ENCODE measurements around the gene LNX1. TPM values are rescaled to one million over a fixed set of nuclear protein-coding genes. Genes with fewer than 3 reads are reported as not detected.

The LNX1 gene
- polyA plus RNA-seq, 1 of the 3 experiments (the other 2 are of a cell fraction) = 0.16 TPM

GRCh38 chr4:53480909-53481308, 110.4 kb downstream of the LNX1 start:
- 93% methylated on average over 2 of the region's 2 CpGs for WGBS (ENCODE audit: low lambda C conversion rate)
- Histone ChIP-seq H4K20me1 (ENCODE audit: insufficient read depth) (no peaks in the 10 kb centered on the region), H3K4me1 (ENCODE audit: control insufficient read depth in 1 of 2, insufficient read depth in 2 of 2, low read depth in 1 of 2, low read length in 1 of 2) (peaks cover 0 to 9% of the 10 kb centered on the region in 2 experiments; a peak in 2 of 4 replicates), H3F3A (replicated peaks; ENCODE audit: insufficient read depth) (peaks cover 31% of the 10 kb centered on the region), H3K9me2 (no peaks in the 10 kb centered on the region), H3K27me3 (ENCODE audit: insufficient read depth) (no peaks in the 10 kb centered on the region), H3K4me3 (ENCODE audit: low read depth in 2 of 2, low read length in 1 of 2) (no peak overlapping the region), H3K36me3 (replicated peaks in 1 of 2; ENCODE audit: control insufficient read depth in 1 of 2, insufficient read depth in 2 of 2, low read length in 1 of 2) (no peaks in the 10 kb centered on the region), H3K9me3 (no peaks in the 10 kb centered on the region), H3K27ac (ENCODE audit: low read depth in 2 of 2, low read length in 1 of 2) (peak overlapping the region in 1 of 2 experiments; percentile 95; a peak in 2 of 4 replicates), H3K9ac (no peak overlapping the region), H3K4me2 (no peak overlapping the region), H3K79me2 (ENCODE audit: insufficient read depth) (no peaks in the 10 kb centered on the region), H2AFZ (ENCODE audit: low read depth) (no peak overlapping the region)
- DNase-seq = no peak
- TF ChIP-seq USF2 (IDR thresholded peaks at IDR 0.05; ENCODE audit: borderline replicate concordance, low read depth, low read length) (no peak), GATA2 (CRISPR knock-in tag; IDR thresholded peaks at IDR 0.05) (no peak)
- ChIA-PET POLR2A (no interaction called here), CTCF (interaction anchor here (0.6 to 6.6 kb wide), 3 partner anchors 10 to 99 kb away, joined by 3 to 36 read pairs (median 5); no protein-coding TSS in a partner anchor)

- H3K9me3 ChIP-seq = no peaks in the 10 kb centered on the region
- H3K27me3 ChIP-seq (ENCODE audit: insufficient read depth) = no peaks in the 10 kb centered on the region
- TF ChIP-seq USF1 (IDR thresholded peaks at IDR 0.05; ENCODE audit: borderline replicate concordance, low read depth) (no peak), PBX3 (IDR thresholded peaks at IDR 0.05) (no peak), RFX5 (IDR thresholded peaks at IDR 0.05; ENCODE audit: low read length) (no peak), IRF3 (IDR thresholded peaks at IDR 0.05; ENCODE audit: low read depth, low read length) (no peak), NRF1 (IDR thresholded peaks at IDR 0.05; ENCODE audit: low read depth, low read length) (no peak), FOSL2 (IDR thresholded peaks at IDR 0.05; ENCODE audit: borderline replicate concordance, low read depth) (peak; percentile 39; the same call in 1 of the 2 replicates), TCF12 (IDR thresholded peaks at IDR 0.05) (peak; percentile 38; the same call in 1 of the 2 replicates), JUND (IDR thresholded peaks at IDR 0.05) (peak; percentile 49), CTCF (IDR thresholded peaks at IDR 0.05) (no peak)
- H3F3A ChIP-seq (replicated peaks; ENCODE audit: insufficient read depth) = peaks cover 34% of the 10 kb centered on the region
- WGBS (ENCODE audit: low lambda C conversion rate) = 90% methylated on average over 5 of the region's 5 CpGs
- DNase-seq = no peak
- no peaks in the 10 kb centered on the region for H3K9me2 ChIP-seq
- H4K20me1 ChIP-seq (ENCODE audit: insufficient read depth) = no peaks in the 10 kb centered on the region
- ChIA-PET CTCF (interaction anchor here (0.6 to 6.6 kb wide), 4 partner anchors 11 to 285 kb away, joined by 4 to 36 read pairs (median 5); no protein-coding TSS in a partner anchor), POLR2A (no interaction called here)
- H3K79me2 ChIP-seq (ENCODE audit: insufficient read depth) = no peaks in the 10 kb centered on the region
- peak overlapping the region in 1 of 2 experiments; percentile 95; a peak in 2 of 4 replicates for H3K27ac ChIP-seq (ENCODE audit: low read depth in 2 of 2, low read length in 1 of 2)
- H3K4me1 ChIP-seq (ENCODE audit: control insufficient read depth in 1 of 2, insufficient read depth in 2 of 2, low read depth in 1 of 2, low read length in 1 of 2) = peaks cover 0 to 9% of the 10 kb centered on the region in 2 experiments; a peak in 2 of 4 replicates
- H3K4me3 ChIP-seq (ENCODE audit: low read depth in 2 of 2, low read length in 1 of 2) = no peak overlapping the region
- H3K9ac ChIP-seq = peak overlapping the region; percentile 35; the same call in 1 of the 2 replicates
- H3K36me3 ChIP-seq (replicated peaks in 1 of 2; ENCODE audit: control insufficient read depth in 1 of 2, insufficient read depth in 2 of 2, low read length in 1 of 2) = no peaks in the 10 kb centered on the region
- no peak overlapping the region for H3K4me2 ChIP-seq
- no peak overlapping the region for H2AFZ ChIP-seq (ENCODE audit: low read depth)
Observed at GRCh38 chr4:53479736-53480525, 111.4 kb downstream of the LNX1 start.

Data from SK-N-SH (cell line).